CD14-positive monocyte (primary cell): ENCODE results near the gene POLH. TPM values are rescaled to one million over a fixed set of nuclear protein-coding genes. Genes with fewer than 3 reads are reported as not detected.
A peak's percentile ranks its signal among the peaks of the same experiment; 100 is the strongest.

Experiments
- DNase-seq, 3 donors: peaks; one replicate each; pipeline ENCODE4 v3.0.0-alpha.2; 2011 to 2022
- H2AFZ ChIP-seq: 2 replicates; pipeline ENCODE4 v1.6.0; 2012; ENCODE audit warnings: mild to moderate bottlenecking, low read depth, low read length, inconsistent platforms; ENCODE audit not compliant: insufficient read depth, poor library complexity, severe bottlenecking
- H3K27ac ChIP-seq, 2 donors: 1 replicate in 1 of 2; 2 replicates in 1 of 2; pipeline ENCODE4 v1.5.1; 2012 to 2013; ENCODE audit warnings: low read length in 2 of 2, control low read depth in 1 of 2, inconsistent platforms in 1 of 2, low read depth in 1 of 2, mild to moderate bottlenecking in 1 of 2
- H3K27me3 ChIP-seq, 2 donors: one replicate each; pipeline versions ENCODE4 v1.6.0 to v1.6.1; 2011 to 2013; ENCODE audit warnings: low read length in 2 of 2; ENCODE audit not compliant: control insufficient read depth in 2 of 2, insufficient read depth in 2 of 2
- H3K36me3 ChIP-seq, 2 donors: replicated peaks in 1 of 2; 1 replicate in 1 of 2; 2 replicates in 1 of 2; pipeline versions ENCODE4 v1.5.1 to v1.6.1; 2012 to 2013; ENCODE audit warnings: low read length in 2 of 2, control low read depth in 1 of 2, inconsistent platforms in 1 of 2, mild to moderate bottlenecking in 1 of 2; ENCODE audit not compliant: insufficient read depth in 2 of 2, control insufficient read depth in 1 of 2
- H3K4me1 ChIP-seq, 2 donors: 1 replicate in 1 of 2; 2 replicates in 1 of 2; pipeline versions ENCODE4 v1.5.1 to v1.6.1; 2012 to 2013; ENCODE audit warnings: low read length in 2 of 2, control low read depth in 1 of 2, inconsistent platforms in 1 of 2, mild to moderate bottlenecking in 1 of 2, moderate library complexity in 1 of 2; ENCODE audit not compliant: insufficient read depth in 2 of 2, control insufficient read depth in 1 of 2
- H3K4me2 ChIP-seq: replicated peaks from 2 replicates; pipeline ENCODE3; 2012; ENCODE audit warnings: low read length, moderate library complexity, mild to moderate bottlenecking; ENCODE audit not compliant: poor library complexity, severe bottlenecking; ENCODE audit errors: extremely low read depth
- H3K4me3 ChIP-seq, 3 experiments: fragments of 200-600 bp in 1 of 3; sonication (generic) in 1 of 3; replicated peaks in 1 of 3; 1 replicate in 2 of 3; 2 replicates in 1 of 3; pipeline ENCODE4 v1.5.1; 2011 to 2013; ENCODE audit warnings: low read length in 3 of 3, mild to moderate bottlenecking in 3 of 3, control low read depth in 2 of 3, low read depth in 2 of 3, inconsistent platforms in 1 of 3, moderate library complexity in 1 of 3
- H3K79me2 ChIP-seq: 2 replicates; pipeline ENCODE4 v1.6.0; 2012; ENCODE audit warnings: mild to moderate bottlenecking, control low read depth, inconsistent platforms, low read length, moderate library complexity; ENCODE audit not compliant: insufficient read depth
- H3K9ac ChIP-seq: 2 replicates; pipeline ENCODE4 v1.6.0; 2017; ENCODE audit warnings: low read length, mild to moderate bottlenecking; ENCODE audit not compliant: insufficient read depth, poor library complexity, severe bottlenecking
- H3K9me3 ChIP-seq, 2 donors: replicated peaks in 1 of 2; 1 replicate in 1 of 2; 2 replicates in 1 of 2; pipeline versions ENCODE4 v1.5.1 to v1.6.1; 2012 to 2013; ENCODE audit warnings: low read length in 2 of 2, control low read depth in 1 of 2; ENCODE audit not compliant: control insufficient read depth in 1 of 2, insufficient read depth in 1 of 2
- H4K20me1 ChIP-seq: 2 replicates; pipeline ENCODE4 v1.6.0; 2012; ENCODE audit warnings: mild to moderate bottlenecking, low read length, control low read depth, moderate library complexity; ENCODE audit not compliant: insufficient read depth
- H3K27ac Mint-ChIP-seq, 7 donors: one replicate each; pipeline ENCODE4 v1.8.0; 2020; ENCODE audit warnings: mild to moderate bottlenecking in 7 of 7, mixed read lengths in 7 of 7, moderate library complexity in 6 of 7, inconsistent platforms in 2 of 7
- H3K27me3 Mint-ChIP-seq, 3 donors: one replicate each; pipeline ENCODE4 v1.8.0; 2021 to 2022; ENCODE audit warnings: low read depth in 3 of 3, mild to moderate bottlenecking in 3 of 3, mixed read lengths in 3 of 3, moderate library complexity in 3 of 3, inconsistent platforms in 1 of 3
- H3K36me3 Mint-ChIP-seq, 2 donors: one replicate each; pipeline ENCODE4 v1.8.0; 2020; ENCODE audit warnings: mixed read lengths in 2 of 2, inconsistent platforms in 1 of 2, mild to moderate bottlenecking in 1 of 2
- H3K4me1 Mint-ChIP-seq: one replicate; pipeline ENCODE4 v1.8.0; 2020; ENCODE audit warnings: mild to moderate bottlenecking, mixed read lengths
- H3K4me3 Mint-ChIP-seq, 2 donors: one replicate each; pipeline ENCODE4 v1.8.0; 2020; ENCODE audit warnings: mild to moderate bottlenecking in 2 of 2, mixed read lengths in 2 of 2, moderate library complexity in 1 of 2
- H3K9me3 Mint-ChIP-seq, 7 donors: one replicate each; pipeline ENCODE4 v1.8.0; 2020 to 2022; ENCODE audit warnings: mixed read lengths in 7 of 7, mild to moderate bottlenecking in 6 of 7, moderate library complexity in 6 of 7, inconsistent platforms in 2 of 7
- CTCF ChIP-seq: fragments of 200-600 bp; IDR thresholded peaks from one replicate; pipeline ENCODE4 v1.8.0; 2022; ENCODE audit warnings: antibody characterized with exemption, mild to moderate bottlenecking
- WGBS: methylation state at CpG from one replicate; pipeline ENCODE4 v1.1.5; 2013; ENCODE audit warnings: missing lambda C conversion rate; ENCODE audit not compliant: insufficient coverage; 5-methylcytosine and 5-hydroxymethylcytosine counted together
- intact Hi-C, 2 donors: fragments of 100-400 bp; cut with micrococcal nuclease; formaldehyde crosslinking; loops; one replicate each; pipeline versions ENCODE4 v1.15.0 to v1.15.1; 2023
- polyA plus RNA-seq, 3 donors: library from polyadenylated mRNA; depleted of rRNA in 1 of 3; unstranded in 2 of 3; stranded (reverse) in 1 of 3; fragments of 300-500 nt in 2 of 3; fragments of >200 nt in 1 of 3; fragmentation: Illumina TruSeq in 2 of 3; gene quantifications; 1 replicate in 2 of 3; 2 replicates in 1 of 3; pipeline ENCODE4 v1.2.3, GENCODE V29; 2012 to 2021

POLH gene
- polyA plus RNA-seq, 3 donors, result 2.0 to 2.6 (median 2.1) TPM

DNA sequence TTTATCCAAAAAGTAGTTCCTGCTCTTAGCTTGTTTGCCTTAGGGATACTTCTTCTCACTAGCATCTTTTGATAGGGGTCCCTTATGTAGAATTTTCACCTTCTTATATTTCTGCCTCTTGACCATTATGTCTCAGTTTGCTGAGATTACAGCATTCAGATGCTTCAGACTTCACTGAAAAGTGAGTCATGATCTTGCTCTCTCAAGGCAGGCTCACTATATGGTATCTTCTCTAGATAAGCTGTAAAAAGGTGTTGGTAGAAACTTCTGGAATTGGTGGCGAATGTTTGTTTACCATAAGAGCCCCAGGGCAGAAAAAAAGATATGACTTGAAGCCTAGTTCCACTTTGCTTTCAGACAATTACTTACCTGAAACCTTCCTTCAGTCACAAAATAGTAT, 33.4 kb downstream of the POLH start:
- Histone ChIP-seq H3K79me2 (no peaks in the 10 kb centered on the region), H4K20me1 (no peaks in the 10 kb centered on the region), H3K4me1 (peaks cover 10 to 11% of the 10 kb centered on the region in 2 donors), H3K27me3 (no peaks in the 10 kb centered on the region), H3K4me3 (no peak overlapping the region), H3K4me2 (no peak overlapping the region), H2AFZ (no peak overlapping the region), H3K27ac (peak overlapping the region in 1 of 2 donors; percentile 2), H3K36me3 (peaks cover 33 to 67% of the 10 kb centered on the region in 2 donors), H3K9ac (no peak overlapping the region), H3K9me3 (no peaks in the 10 kb centered on the region)
- Mint-ChIP-seq H3K4me3 (no peak overlapping the region), H3K36me3 (peaks cover 41 to 60% of the 10 kb centered on the region in 2 donors), H3K4me1 (peaks cover 12% of the 10 kb centered on the region), H3K27me3 (no peaks in the 10 kb centered on the region), H3K9me3 (no peaks in the 10 kb centered on the region), H3K27ac (no peak overlapping the region)
- TF ChIP-seq CTCF, result no peak
- no peak for DNase-seq
- intact Hi-C loops, result no loop called here
- no CpG with 5 or more reads among the region's 1 CpG for WGBS

DNA sequence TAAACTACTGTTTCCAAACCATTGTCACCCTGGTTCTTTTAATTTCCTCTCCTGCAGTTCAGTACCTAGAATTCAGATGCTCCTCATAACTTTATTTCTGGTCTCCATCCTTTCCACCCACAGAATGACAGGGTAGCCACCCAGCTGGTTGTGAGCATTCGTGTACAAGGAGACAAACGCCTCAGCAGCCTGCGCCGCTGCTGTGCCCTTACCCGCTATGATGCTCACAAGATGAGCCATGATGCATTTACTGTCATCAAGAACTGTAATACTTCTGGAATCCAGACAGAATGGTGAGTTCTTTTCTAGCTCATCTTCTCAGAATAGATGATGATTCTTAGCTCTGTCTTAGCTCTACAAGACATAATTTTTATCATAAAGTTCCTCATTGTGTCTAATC, 34.4 kb downstream of the POLH start:
- no peaks in the 10 kb centered on the region for H3K79me2 ChIP-seq
- no peaks in the 10 kb centered on the region for H3K27me3 Mint-ChIP-seq
- no peaks in the 10 kb centered on the region for H3K9me3 ChIP-seq
- intact Hi-C loops, result no loop called here
- no peak overlapping the region for H3K9ac ChIP-seq
- no peaks in the 10 kb centered on the region for H3K27me3 ChIP-seq
- WGBS, result 100% methylated on average over 1 of the region's 5 CpGs
- no peak overlapping the region for H3K4me3 Mint-ChIP-seq
- no peaks in the 10 kb centered on the region for H3K9me3 Mint-ChIP-seq
- H2AFZ ChIP-seq, result no peak overlapping the region
- TF ChIP-seq CTCF, result no peak
- no peak overlapping the region for H3K4me2 ChIP-seq
- no peak for DNase-seq
- H3K36me3 Mint-ChIP-seq, result peaks cover 37 to 59% of the 10 kb centered on the region in 2 donors
- peak overlapping the region in 2 of 7 donors; percentile 69 to 70 for H3K27ac Mint-ChIP-seq
- H3K27ac ChIP-seq, result no peak overlapping the region
- H3K4me1 ChIP-seq, result peaks cover 10 to 11% of the 10 kb centered on the region in 2 donors
- H3K4me1 Mint-ChIP-seq, result peaks cover 12% of the 10 kb centered on the region
- peaks cover 32 to 67% of the 10 kb centered on the region in 2 donors for H3K36me3 ChIP-seq
- H3K4me3 ChIP-seq, result no peak overlapping the region
- no peaks in the 10 kb centered on the region for H4K20me1 ChIP-seq
